Neural cell (in vitro differentiated cells): ENCODE data around the gene GIPC1.
"Not testable (repeated sequence)": the region's sequence is repeated elsewhere in the genome, so short reads cannot be mapped to it uniquely, and the experiment has no call there.

Experiments used
- CTCF ChIP-seq: fragments of 450-650 bp; IDR thresholded peaks from 2 replicates; pipeline ENCODE4 v1.5.1; 2014; ENCODE audit warnings: antibody characterized with exemption, mild to moderate bottlenecking, moderate library complexity; ENCODE audit not compliant: poor library complexity, severe bottlenecking
- EP300 ChIP-seq: fragments of 450-650 bp; conservative IDR thresholded peaks from 2 replicates; pipeline ENCODE4 v1.6.1; 2014; ENCODE audit warnings: antibody characterized with exemption, mild to moderate bottlenecking, moderate library complexity; ENCODE audit not compliant: poor library complexity, severe bottlenecking
- EZH2 ChIP-seq: fragments of 200-600, 300-800 bp; shearing (Covaris generic), sonication (generic); IDR thresholded peaks from 2 replicates; pipeline ENCODE4 v1.6.1; 2014; ENCODE audit warnings: antibody characterized with exemption, low read length, borderline replicate concordance, mild to moderate bottlenecking; ENCODE audit not compliant: insufficient read depth, poor library complexity, severe bottlenecking
- POLR2AphosphoS5 ChIP-seq: IDR thresholded peaks from 2 replicates; pipeline ENCODE4 v1.6.1; 2012
- RAD21 ChIP-seq: fragments of 450-650 bp; conservative IDR thresholded peaks from 2 replicates; pipeline ENCODE4 v1.6.1; 2014; ENCODE audit warnings: antibody characterized with exemption, mild to moderate bottlenecking, moderate library complexity
- REST ChIP-seq: IDR thresholded peaks from 2 replicates; pipeline ENCODE4 v1.6.1; 2012; ENCODE audit warnings: borderline replicate concordance
- TAF1 ChIP-seq: IDR thresholded peaks from 2 replicates; pipeline ENCODE4 v1.6.1; 2012; ENCODE audit warnings: low read depth

- TF ChIP-seq CTCF, REST, EZH2, EP300, TAF1, RAD21, POLR2AphosphoS5: not testable (repeated sequence)
These were observed 33.5 kb downstream of the GIPC1 start for GRCh38 chr19:14462401-14462800.
